IPS DF 19.7 (cell line): ENCODE data around the gene CLEC2D.
"Not testable (repeated sequence)": the region's sequence is repeated elsewhere in the genome, so short reads cannot be mapped to it uniquely, and the experiment has no call there.

ENCODE experiments used
- DNase-seq: peaks from one replicate; pipeline ENCODE4 v3.0.0-alpha.2; 2013; ENCODE audit warnings: low read depth, low spot score

The CLEC2D gene

DNA sequence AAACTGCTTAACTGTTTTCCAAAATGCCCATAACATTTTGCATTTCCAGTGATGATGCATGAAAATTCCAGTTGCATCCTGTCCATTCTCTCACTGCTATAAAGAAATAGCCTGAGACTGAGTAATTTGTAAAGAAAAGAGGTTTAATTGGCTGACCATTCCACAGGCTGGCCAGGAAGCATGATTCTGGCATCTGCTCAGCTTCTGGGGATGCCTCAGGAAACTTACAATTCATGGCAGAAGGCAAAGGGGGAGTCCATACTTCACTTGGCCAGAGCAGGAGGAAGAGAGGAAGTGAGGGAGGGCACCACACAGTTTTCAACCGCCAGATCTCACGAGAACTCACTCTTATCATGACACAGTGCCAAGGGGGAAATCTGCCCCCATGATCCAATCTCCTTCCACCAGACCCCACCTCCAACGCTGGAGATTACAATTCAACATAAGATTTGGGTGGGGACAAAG is 18.2 kb upstream of the CLEC2D start:
- DNase-seq: no peak

GRCh38 chr12:9660046-9660445 is 9.5 kb upstream of the CLEC2D start:
- no peak for DNase-seq

GRCh38 chr12:9661720-9662119 is 7.8 kb upstream of the CLEC2D start:
- no peak for DNase-seq

- no peak for DNase-seq
Observed at GRCh38 chr12:9662488-9662887, 7.0 kb upstream of the CLEC2D start.

DNA sequence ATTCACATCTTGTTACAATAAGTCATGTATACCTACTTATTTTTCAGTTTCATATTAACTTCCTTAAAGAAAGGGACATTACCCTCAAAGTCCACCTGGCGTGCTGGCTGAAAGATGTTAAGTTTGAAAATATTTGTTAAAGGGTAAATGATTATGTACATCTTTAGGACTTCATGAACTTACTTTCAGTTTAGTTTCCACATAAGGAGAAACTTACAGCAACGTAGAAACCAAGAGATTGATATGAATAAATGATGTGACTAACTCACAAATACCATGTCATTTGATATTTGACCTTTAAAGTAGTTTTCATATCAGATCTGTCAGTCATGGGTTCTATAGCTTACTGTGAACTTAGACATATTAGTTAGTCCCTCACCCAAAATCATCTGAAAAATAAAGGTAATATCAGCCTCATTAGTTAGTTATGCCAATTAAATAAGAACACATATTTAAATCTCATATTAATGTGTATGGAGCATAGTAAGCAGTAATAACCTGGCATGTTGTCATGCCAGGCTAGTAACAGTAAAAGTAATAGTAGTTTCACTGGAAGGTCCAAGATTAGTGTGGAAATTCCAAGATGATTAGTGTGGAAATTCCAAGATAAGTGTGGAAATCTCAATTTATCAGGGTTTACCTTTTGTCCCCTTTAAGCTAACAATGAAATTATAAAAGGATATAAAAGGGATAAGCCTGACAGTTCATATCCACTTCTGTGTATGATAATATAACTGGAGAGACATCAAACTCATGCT is 1.9 kb upstream of the CLEC2D start:
- DNase-seq: no peak

- no peak for DNase-seq
Observed at GRCh38 chr12:9668161-9669018, 1.1 kb upstream of the CLEC2D start.

DNA sequence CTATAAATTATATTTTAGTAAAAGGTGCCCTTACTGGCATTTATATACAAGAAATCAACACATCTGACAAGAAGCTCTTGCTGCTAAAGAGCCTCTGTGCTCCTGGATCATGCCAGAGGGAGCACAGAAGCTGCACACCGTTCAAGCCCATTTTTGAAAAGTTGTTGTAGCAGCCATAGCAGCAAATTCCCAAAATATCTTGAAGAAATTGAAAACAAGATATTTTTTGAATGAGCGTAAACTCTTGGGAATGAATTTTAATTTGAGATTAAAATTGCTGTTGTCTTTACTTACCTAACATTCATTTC is 540 bp upstream of the CLEC2D start:
- no peak for DNase-seq

GRCh38 chr12:9672340-9672739 is 2.8 kb downstream of the CLEC2D start:
- DNase-seq: not testable (repeated sequence)

DNA sequence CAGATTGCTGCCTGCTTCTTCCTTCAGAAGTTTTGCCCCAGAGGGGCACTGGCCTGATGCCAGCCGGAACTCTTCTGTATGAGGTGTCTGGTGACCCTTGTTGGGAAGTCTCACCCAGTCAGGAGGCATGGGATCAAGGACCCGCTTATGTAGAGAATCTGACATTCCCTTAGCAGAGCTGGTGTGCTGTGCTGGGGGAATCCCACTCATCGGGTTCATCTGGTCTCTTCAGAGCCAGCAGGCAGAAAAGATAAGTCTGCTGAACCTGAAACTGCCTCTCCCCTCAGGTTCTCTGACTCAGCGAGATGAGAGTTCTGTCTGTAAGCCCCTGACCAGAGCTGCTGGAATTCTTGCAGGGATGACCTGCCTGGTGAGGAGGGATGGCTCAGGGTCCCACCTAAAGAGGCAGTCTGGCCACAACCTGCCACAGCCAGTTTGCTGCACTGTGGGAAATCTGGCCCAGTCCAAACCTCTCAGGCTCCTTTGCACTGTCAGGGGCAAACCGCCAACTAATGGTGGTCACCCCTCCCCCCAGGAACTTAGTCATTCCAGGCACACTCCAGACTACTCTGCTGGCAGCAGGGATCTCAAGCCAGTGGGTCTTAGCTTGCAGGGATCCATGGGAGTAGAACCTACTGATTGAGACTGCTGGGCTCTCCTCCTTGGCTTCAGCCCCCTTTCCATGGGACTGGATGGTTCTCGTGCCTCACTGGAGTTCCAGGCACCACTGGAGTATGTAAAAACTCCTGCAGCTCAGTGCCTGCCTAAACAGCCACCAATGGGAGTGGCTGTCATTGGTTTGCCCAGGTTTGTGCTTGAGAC is 4.1 kb downstream of the CLEC2D start:
- no peak for DNase-seq

DNA sequence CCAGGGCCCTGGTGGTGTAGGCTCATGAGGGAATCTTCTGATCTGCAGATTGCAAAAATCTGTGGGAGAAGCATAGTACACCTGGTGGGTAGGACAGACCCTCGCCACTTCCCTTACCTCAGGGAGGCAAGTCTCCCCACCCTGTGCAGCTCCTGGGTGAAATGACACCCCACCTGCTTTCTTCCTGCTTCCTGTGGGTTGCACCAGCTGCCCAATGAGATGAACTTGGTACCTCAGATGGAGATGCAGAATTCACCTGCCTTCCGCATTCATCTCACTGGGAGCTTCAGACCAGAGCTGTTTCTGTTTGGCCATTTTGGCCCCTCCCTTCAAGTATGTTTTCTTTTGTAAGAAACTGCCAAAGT is 4.7 kb downstream of the CLEC2D start:
- no peak for DNase-seq

DNA sequence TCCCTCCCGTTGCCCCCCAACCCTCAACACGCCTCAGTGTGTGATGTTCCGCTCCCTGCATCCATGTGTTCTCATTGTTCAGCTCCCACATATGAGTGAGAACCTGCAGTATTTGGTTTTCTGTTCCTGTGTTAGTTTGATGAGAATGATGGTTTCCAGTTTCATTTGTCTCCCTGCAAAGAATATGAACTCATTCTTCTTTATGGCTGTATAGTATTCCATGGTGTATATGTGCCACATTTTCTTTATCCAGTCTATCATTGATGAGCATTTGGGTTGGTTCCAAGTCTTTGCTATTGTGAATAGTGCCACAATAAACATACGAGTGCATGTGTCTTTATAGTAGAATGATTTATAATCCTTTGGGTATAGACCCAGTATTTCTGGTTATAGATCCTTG is 13.0 kb downstream of the CLEC2D start:
- not testable (repeated sequence) for DNase-seq

- DNase-seq: not testable (repeated sequence)
Observed at GRCh38 chr12:9682949-9683348, 13.4 kb downstream of the CLEC2D start.

- DNase-seq: not testable (repeated sequence)
Observed at GRCh38 chr12:9685366-9685765, 15.9 kb downstream of the CLEC2D start.

- DNase-seq: no peak
Observed at GRCh38 chr12:9685915-9686314, 16.4 kb downstream of the CLEC2D start.

DNA sequence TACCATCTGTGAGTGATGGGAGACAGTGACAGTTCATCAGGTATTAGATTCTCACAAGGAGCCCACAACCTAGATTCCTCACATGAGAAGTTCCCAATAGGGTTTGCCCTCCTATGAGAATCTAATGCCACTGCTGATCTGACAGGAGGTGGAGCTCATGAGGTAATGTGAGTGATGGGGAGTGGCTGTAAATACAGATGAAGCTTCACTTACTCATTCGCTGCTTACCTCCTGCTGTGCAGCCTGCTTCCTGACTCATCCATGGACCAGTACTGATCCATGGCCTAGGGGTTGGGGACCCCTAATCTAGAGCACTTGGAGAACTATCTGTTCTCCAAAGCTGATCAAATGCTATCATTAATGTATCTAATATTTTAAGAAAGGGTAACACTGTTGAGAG is 17.7 kb downstream of the CLEC2D start:
- no peak for DNase-seq

GRCh38 chr12:9692909-9693308 is 23.4 kb downstream of the CLEC2D start:
- DNase-seq: no peak

GRCh38 chr12:9694241-9694640 is 24.7 kb downstream of the CLEC2D start:
- DNase-seq: no peak

GRCh38 chr12:9695150-9695549 is 25.6 kb downstream of the CLEC2D start:
- not testable (repeated sequence) for DNase-seq

- DNase-seq: not testable (repeated sequence)
Observed at GRCh38 chr12:9695661-9696060, 26.1 kb downstream of the CLEC2D start.

GRCh38 chr12:9697619-9698018 is 28.1 kb downstream of the CLEC2D start:
- DNase-seq: no peak

DNA sequence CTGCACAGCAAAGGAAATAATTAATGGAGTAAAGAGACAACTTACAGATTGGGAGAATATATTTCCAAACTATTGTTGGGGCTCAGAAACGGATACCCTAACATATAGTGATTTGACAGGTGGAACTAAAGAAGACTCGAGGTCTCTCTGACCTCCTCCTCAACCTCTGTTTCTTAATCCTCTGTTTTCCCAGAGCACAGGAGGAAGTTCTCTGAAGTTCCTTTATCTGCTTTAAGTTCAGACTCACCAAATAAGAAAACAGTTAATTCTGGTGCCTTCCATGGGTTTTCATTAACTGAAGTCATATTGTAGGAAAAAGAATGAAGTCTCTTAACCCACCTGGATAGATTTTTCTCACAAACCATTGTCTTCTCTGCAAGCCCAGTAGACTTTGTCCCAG is 29.2 kb downstream of the CLEC2D start:
- DNase-seq: no peak

- DNase-seq: no peak
Observed at GRCh38 chr12:9699269-9699897, 29.9 kb downstream of the CLEC2D start.
